ENCODE measurements around the gene TBC1D30.

The TBC1D30 gene

DNA sequence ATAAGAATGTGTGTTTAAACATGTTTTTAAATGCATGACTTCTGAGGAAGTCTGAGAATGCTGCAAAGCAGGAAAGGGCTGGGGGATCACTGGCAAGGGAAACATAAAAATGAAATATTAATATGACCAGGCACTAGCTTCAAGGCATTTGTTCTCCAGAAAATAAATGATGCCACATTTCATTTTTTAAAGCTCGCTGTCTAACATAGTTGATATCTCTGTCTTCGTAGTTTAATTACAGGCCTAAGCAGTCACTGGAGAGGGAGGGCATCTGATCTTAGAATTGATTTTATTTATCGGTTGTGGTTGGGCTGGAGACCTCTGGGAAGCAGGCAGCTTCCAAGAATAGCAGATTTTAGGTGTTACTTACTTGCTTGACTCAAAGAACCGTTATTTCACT, 87.5 kb downstream of the TBC1D30 start:
- DNase-seq (ENCODE audit: extremely low read depth, low read depth), result no peak
- TF ChIP-seq, protein P1, sequence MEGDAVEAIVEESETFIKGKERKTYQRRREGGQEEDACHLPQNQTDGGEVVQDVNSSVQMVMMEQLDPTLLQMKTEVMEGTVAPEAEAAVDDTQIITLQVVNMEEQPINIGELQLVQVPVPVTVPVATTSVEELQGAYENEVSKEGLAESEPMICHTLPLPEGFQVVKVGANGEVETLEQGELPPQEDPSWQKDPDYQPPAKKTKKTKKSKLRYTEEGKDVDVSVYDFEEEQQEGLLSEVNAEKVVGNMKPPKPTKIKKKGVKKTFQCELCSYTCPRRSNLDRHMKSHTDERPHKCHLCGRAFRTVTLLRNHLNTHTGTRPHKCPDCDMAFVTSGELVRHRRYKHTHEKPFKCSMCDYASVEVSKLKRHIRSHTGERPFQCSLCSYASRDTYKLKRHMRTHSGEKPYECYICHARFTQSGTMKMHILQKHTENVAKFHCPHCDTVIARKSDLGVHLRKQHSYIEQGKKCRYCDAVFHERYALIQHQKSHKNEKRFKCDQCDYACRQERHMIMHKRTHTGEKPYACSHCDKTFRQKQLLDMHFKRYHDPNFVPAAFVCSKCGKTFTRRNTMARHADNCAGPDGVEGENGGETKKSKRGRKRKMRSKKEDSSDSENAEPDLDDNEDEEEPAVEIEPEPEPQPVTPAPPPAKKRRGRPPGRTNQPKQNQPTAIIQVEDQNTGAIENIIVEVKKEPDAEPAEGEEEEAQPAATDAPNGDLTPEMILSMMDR (IDR thresholded peaks at IDR 0.05; ENCODE audit: low read depth, low read length), result no peak

DNA sequence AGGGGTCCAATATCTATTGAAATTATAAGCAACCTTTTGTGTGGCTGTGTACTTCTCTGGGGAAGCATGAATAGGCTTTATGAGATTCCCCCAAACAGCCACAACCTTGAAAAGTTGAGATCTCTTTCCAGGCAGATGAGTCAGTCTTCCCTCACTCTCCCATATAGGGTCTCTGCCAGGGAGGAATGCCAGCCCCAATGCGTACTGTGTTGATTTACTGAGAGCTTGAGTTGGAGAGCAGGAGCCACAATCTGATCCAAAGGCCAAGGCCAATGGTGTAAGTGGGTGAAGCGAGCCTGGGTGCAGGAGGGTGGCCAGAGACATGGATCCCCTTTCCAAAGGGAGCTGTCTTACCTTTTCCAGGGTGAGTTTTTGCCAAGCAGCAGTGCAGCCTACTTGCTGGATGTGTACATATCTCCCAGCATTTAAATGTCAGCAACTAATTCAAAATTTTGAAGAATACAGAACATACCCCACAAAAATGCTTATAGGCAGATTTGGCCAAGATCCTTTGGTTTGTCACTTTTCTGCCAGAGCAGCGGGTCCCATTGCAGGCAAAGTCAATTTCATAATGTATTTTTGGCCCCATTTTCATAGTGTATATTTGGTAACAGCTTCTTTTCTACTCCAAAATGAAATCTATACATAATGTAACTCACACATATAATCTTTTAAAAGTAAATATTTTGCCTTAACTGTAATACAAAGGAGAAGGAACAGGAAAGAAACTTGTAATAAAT, 88.2 kb downstream of the TBC1D30 start:
- TF ChIP-seq, protein P1 (IDR thresholded peaks at IDR 0.05; ENCODE audit: low read depth, low read length), result no peak

DNA sequence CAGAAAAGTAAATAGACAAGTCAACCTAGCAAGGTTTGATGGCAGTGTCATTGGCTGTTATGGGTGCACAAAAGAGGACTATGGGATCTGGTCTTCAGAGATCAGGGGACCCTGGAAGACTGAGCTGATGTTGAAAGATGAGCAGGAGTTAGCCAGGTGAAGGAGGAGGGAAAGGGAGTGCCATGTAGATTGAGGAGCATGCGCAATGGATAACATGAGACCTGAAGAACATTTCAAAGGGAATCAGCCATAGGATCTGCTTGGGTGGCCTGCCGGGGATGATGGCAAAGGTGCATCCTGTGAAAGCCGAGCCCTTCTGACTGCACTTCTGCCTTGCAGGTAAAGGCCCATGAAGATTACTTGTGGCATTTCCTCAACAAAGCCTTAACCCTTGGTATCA, 90.8 kb downstream of the TBC1D30 start:
- TF ChIP-seq, protein P1 (IDR thresholded peaks at IDR 0.05; ENCODE audit: low read depth, low read length), result no peak
- DNase-seq (ENCODE audit: extremely low read depth, low read depth), result no peak

More for the DNA sequence above, 88.2 kb downstream of the TBC1D30 start:
- DNase-seq (ENCODE audit: extremely low read depth, low read depth), result no peak

DNA sequence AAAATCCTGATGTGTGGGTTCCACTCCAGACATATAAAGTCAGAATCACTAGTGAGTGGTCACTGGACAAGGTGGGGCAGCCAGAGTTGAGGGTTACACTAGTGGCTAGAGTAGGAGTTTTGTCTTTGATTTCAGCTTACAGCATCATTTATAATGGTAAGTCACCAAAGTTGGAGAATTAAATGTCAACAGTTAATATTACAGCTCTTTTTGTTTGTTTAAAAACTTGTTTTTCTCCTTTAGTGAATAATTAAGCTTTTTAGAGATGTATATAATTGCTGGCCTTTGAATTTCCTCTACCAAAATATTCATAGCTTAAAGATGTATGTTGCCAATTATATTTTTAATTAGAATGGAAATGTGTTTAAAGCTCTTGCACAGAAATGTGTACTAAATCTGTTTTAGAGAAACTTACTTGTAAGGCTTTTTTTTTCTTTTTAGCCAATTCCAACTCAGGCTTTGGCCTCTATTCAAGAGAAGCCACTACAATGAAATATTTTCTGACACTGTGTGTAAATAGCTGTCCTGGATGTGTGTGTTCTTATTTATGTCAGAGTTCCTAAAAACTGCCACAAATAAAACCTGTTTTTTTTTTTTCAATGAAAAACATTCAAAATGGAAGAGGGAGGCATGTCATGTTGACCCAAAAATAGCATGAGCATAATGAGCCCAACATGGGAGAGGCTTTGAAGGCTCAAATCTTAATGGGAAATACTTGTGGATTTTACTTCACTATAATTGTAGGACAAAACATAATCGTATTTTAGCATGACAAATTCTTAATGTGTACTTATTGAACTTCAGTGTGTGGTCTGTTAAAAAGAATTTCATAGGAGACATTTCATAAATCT, 92.2 kb downstream of the TBC1D30 start:
- TF ChIP-seq, protein P1 (IDR thresholded peaks at IDR 0.05; ENCODE audit: low read depth, low read length), result no peak
- no peak for DNase-seq (ENCODE audit: extremely low read depth, low read depth)

DNA sequence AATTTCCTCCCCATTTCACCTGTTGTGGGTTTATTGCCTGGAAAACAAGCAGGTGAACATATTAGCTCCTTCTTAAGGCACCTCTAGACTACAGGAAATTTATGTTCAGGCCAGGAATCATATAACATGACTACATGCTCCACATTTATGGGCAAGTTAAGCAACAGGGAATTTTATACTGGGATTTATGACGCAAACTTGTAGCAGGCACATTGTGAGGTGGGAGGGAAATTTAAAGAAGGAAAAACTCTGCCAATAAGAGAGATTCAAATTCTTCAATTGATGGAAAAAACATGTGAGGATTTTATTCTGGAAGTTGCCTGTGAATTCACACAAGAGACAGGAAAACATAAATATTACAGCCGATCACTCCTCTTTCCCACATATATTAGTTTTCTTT, 93.9 kb downstream of the TBC1D30 start:
- no peak for DNase-seq (ENCODE audit: extremely low read depth, low read depth)
- TF ChIP-seq, protein P1 (IDR thresholded peaks at IDR 0.05; ENCODE audit: low read depth, low read length), result no peak

DNA sequence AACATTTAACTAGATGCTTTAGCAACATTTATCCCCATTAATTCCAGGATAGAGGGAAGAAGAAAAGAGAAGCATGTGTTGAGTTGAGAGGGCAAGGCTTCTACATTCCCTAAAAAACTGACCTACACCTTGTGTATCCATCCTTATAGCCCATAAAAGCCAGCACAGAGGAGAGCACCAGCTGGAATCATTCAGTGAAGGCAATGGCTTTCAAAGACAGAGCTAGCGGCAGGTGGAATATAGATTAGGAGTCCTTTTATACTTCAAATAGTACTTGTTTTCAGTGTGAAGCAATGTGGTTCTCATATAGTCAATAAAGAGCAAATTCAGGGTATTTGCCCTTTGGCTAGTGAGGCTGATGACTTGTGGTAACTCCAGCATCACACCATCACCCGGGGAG, 94.4 kb downstream of the TBC1D30 start:
- DNase-seq (ENCODE audit: extremely low read depth, low read depth), result no peak

More for the DNA sequence above, 94.4 kb downstream of the TBC1D30 start:
- TF ChIP-seq, protein P1 (IDR thresholded peaks at IDR 0.05; ENCODE audit: low read depth, low read length), result no peak
